ENCODE data around the gene ANXA1. TPM values are rescaled to one million over a fixed set of nuclear protein-coding genes. Genes with fewer than 3 reads are reported as not detected.
A peak's percentile ranks its signal among the peaks of the same experiment; 100 is the strongest.

The ANXA1 gene
- total and polyA plus RNA-seq, 10 of the 15 experiments (the other 5 are each of a cell fraction or from before 2014, with no cell fraction given): 6.6 to 30.1 (median 12.6) TPM

DNA sequence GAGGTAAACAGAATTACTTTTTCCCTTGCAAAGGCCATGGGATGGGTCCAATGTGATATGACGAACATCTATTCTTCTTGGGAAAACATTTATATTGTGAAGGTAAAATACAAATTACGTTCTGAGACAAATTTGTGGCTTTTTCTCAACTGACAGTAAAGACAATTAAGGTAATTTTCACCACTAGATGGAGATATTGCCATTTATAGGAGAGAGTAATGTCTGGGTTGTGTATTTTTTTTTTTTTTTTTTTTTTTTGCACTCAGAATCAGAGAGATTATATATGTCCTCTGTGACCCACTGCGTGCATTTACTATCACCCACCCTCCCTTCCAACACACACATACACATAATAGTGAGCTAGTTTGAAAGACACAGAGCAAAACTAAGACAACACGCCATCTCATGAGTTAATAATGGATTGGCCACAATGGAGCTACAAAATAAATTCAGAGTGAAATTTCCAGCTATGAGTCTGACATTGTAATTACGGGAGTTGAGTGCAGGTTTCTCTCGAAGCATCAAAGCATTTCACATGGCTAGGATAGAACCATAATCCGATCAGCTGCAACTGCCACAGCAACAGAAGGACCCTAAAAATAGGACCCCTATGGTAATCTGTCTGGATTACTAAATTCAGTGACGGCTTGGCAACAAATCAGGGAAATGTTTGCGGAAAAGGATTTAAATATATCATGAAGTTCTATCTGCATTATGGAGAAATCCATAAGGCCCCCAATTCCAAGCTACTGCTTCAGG lies 49.2 kb downstream of the ANXA1 start:
- FAIRE-seq: no peak
- ChIA-PET POLR2A (interaction anchor here (0.7 to 1.1 kb wide), 3 partner anchors 13 to 42 kb away, joined by 3 to 5 read pairs (median 3); no protein-coding TSS in a partner anchor), RAD21 (ENCODE audit: unreplicated experiment) (interaction anchor here (0.6 to 3.6 kb wide), 26 partner anchors 10 to 1369 kb away, joined by 3 to 24 read pairs (median 4); no protein-coding TSS in a partner anchor), CTCF (interaction anchor here (0.6 to 6.5 kb wide), 52 partner anchors 12 to 1598 kb away, joined by 3 to 70 read pairs (median 3); no protein-coding TSS in a partner anchor), SMC1A (ENCODE audit: uncharacterized antibody, unreplicated experiment) (interaction anchor here (0.6 to 5.4 kb wide), 29 partner anchors 10 to 1409 kb away, joined by 3 to 46 read pairs (median 5); no protein-coding TSS in a partner anchor)
- no peaks in the 10 kb centered on the region for H3K27me3 ChIP-seq (replicated peaks in 1 of 2; ENCODE audit: control insufficient read depth in 2 of 2, insufficient read depth in 2 of 2, low read length in 1 of 2)
- intact Hi-C loops (cut with micrococcal nuclease; ENCODE audit: unreplicated experiment) (loop anchor here (1.0 to 10.0 kb wide), 5 partner anchors 365 to 1544 kb away; no protein-coding TSS in a partner anchor), in situ Hi-C loops (cut with MboI) (loop anchor here (25.0 kb wide), 1 partner anchor 1186 kb away; no protein-coding TSS in a partner anchor)
- BruUV-seq (replicated peaks): no TSS peak
- no peaks in the 10 kb centered on the region for H4K20me1 ChIP-seq (ENCODE audit: control insufficient read depth, insufficient read depth)
- H3K9ac ChIP-seq (ENCODE audit: control insufficient read depth, insufficient read depth, low read length): no peak overlapping the region
- no peaks in the 10 kb centered on the region for H3K36me3 ChIP-seq (ENCODE audit: control insufficient read depth in 2 of 2, insufficient read depth in 2 of 2, low read length in 1 of 2)
- DNase-seq (ENCODE audit: low read depth, low spot score): no peak
- no peak overlapping the region for H3K4me2 ChIP-seq (ENCODE audit: control insufficient read depth, insufficient read depth)
- H3K27ac ChIP-seq (ENCODE audit: control insufficient read depth, insufficient read depth): no peak overlapping the region
- ATAC-seq: peak; percentile 82
- no peaks in the 10 kb centered on the region for H3K9me3 ChIP-seq (replicated peaks; ENCODE audit: control insufficient read depth, insufficient read depth, low read length)
- no peak overlapping the region for H2AFZ ChIP-seq (ENCODE audit: control insufficient read depth, low read depth, low read length)
- no peaks in the 10 kb centered on the region for H3K4me1 ChIP-seq (ENCODE audit: control insufficient read depth, insufficient read depth, low read length)
- H3K79me2 ChIP-seq (ENCODE audit: control insufficient read depth, insufficient read depth, low read length): no peaks in the 10 kb centered on the region
- H3K4me3 ChIP-seq: no peak overlapping the region
- 13% methylated on average over 9 of the region's 9 CpGs for WGBS (ENCODE audit: insufficient coverage, insufficient replicate concordance, low lambda C conversion rate, missing lambda C conversion rate)
- TF ChIP-seq NR2C1 (IDR thresholded peaks at IDR 0.05) (no peak), ZNF384 (IDR thresholded peaks at IDR 0.05; ENCODE audit: borderline replicate concordance, low read depth, low read length) (peak; percentile 98), NFYB (IDR thresholded peaks at IDR 0.05; ENCODE audit: insufficient read depth, low read depth, low read length) (no peak), RUNX3 (IDR thresholded peaks at IDR 0.05; ENCODE audit: low read length) (no peak; the same call in 1 of the 2 replicates), NRF1 (conservative IDR thresholded peaks at IDR 0.05; ENCODE audit: low read depth, low read length) (no peak), RAD21 (IDR thresholded peaks at IDR 0.05; ENCODE audit: insufficient read depth, low read depth, low read length) (peak; percentile 66), EZH2 (IDR thresholded peaks at IDR 0.05; ENCODE audit: borderline replicate concordance, control insufficient read depth, low read depth, low read length) (no peak), EED (IDR thresholded peaks at IDR 0.05; ENCODE audit: low read depth) (no peak), MYB (IDR thresholded peaks at IDR 0.05; ENCODE audit: borderline replicate concordance, low read depth, low read length) (no peak), RBBP5 (conservative IDR thresholded peaks at IDR 0.05) (no peak), NFYA (IDR thresholded peaks at IDR 0.05; ENCODE audit: borderline replicate concordance, low read depth, low read length) (no peak), SMC3 (IDR thresholded peaks at IDR 0.05; ENCODE audit: borderline replicate concordance, low read length) (peak; percentile 56; the same call in 1 of the 2 replicates), MEF2A (IDR thresholded peaks at IDR 0.05; ENCODE audit: insufficient read depth, low read depth, low read length) (no peak)
- TF ChIP-seq, protein P1, sequence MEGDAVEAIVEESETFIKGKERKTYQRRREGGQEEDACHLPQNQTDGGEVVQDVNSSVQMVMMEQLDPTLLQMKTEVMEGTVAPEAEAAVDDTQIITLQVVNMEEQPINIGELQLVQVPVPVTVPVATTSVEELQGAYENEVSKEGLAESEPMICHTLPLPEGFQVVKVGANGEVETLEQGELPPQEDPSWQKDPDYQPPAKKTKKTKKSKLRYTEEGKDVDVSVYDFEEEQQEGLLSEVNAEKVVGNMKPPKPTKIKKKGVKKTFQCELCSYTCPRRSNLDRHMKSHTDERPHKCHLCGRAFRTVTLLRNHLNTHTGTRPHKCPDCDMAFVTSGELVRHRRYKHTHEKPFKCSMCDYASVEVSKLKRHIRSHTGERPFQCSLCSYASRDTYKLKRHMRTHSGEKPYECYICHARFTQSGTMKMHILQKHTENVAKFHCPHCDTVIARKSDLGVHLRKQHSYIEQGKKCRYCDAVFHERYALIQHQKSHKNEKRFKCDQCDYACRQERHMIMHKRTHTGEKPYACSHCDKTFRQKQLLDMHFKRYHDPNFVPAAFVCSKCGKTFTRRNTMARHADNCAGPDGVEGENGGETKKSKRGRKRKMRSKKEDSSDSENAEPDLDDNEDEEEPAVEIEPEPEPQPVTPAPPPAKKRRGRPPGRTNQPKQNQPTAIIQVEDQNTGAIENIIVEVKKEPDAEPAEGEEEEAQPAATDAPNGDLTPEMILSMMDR (IDR thresholded peaks at IDR 0.05 in 2 of 3, conservative IDR thresholded peaks at IDR 0.05 in 1 of 3; ENCODE audit: control insufficient read depth in 2 of 3, extremely low read depth in 1 of 3, insufficient read depth in 1 of 3, low read depth in 3 of 3, low read length in 3 of 3): peak in 2 of 3 experiments; percentile 43 to 58; a peak in 3 of 6 replicates
- TF ChIP-seq, protein P2, sequence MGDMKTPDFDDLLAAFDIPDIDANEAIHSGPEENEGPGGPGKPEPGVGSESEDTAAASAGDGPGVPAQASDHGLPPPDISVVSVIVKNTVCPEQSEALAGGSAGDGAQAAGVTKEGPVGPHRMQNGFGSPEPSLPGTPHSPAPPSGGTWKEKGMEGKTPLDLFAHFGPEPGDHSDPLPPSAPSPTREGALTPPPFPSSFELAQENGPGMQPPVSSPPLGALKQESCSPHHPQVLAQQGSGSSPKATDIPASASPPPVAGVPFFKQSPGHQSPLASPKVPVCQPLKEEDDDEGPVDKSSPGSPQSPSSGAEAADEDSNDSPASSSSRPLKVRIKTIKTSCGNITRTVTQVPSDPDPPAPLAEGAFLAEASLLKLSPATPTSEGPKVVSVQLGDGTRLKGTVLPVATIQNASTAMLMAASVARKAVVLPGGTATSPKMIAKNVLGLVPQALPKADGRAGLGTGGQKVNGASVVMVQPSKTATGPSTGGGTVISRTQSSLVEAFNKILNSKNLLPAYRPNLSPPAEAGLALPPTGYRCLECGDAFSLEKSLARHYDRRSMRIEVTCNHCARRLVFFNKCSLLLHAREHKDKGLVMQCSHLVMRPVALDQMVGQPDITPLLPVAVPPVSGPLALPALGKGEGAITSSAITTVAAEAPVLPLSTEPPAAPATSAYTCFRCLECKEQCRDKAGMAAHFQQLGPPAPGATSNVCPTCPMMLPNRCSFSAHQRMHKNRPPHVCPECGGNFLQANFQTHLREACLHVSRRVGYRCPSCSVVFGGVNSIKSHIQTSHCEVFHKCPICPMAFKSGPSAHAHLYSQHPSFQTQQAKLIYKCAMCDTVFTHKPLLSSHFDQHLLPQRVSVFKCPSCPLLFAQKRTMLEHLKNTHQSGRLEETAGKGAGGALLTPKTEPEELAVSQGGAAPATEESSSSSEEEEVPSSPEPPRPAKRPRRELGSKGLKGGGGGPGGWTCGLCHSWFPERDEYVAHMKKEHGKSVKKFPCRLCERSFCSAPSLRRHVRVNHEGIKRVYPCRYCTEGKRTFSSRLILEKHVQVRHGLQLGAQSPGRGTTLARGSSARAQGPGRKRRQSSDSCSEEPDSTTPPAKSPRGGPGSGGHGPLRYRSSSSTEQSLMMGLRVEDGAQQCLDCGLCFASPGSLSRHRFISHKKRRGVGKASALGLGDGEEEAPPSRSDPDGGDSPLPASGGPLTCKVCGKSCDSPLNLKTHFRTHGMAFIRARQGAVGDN (IDR thresholded peaks at IDR 0.05): no peak

Data from GM12878 (cell line).